ENCODE data around the gene SLC1A1. TPM values are rescaled to one million over a fixed set of nuclear protein-coding genes. Genes with fewer than 3 reads are reported as not detected.

SLC1A1 gene
- total RNA-seq, 5 donors from 2014 or later (not counting 1 experiment from before 2014, with no cell fraction given): 0.26 to 0.46 (median 0.38) TPM; not detected in 2

Other genes starting within 250 kb of the SLC1A1 start
- 1 to 10 TPM; 1.7 to 4.9 (median 3.5) TPM for gene GLIS3, start 190.4 kb upstream of the SLC1A1 start, total RNA-seq
- 10 to 100 TPM in 3 of 5 donors, 1 to 10 TPM in 2; 6.7 to 15.8 (median 14.3) TPM for gene PLPP6, start 171.8 kb downstream of the SLC1A1 start, total RNA-seq
- gene SPATA6L, start 176.0 kb downstream of the SLC1A1 start, total RNA-seq: 1 to 10 TPM; 1.2 to 5.2 (median 2.5) TPM
- gene CDC37L1, start 189.1 kb downstream of the SLC1A1 start, total RNA-seq: 10 to 100 TPM; 20.6 to 26.8 (median 23.7) TPM